ENCODE data around the gene CDC25B. TPM values are rescaled to one million over a fixed set of nuclear protein-coding genes. Genes with fewer than 3 reads are reported as not detected.
"Not testable (repeated sequence)": the region's sequence is repeated elsewhere in the genome, so short reads cannot be mapped to it uniquely, and the experiment has no call there.

The CDC25B gene
- total RNA-seq, 2 donors from 2014 or later, result 86.7 to 117 TPM

- H3K27me3 Mint-ChIP-seq, result no peaks in the 10 kb centered on the region
- peaks cover 8% of the 10 kb centered on the region for H3K36me3 Mint-ChIP-seq (ENCODE audit: low read depth)
- peak overlapping the region; percentile 63 for H3K27ac Mint-ChIP-seq
- ATAC-seq (replicated peaks), result no peak
- H3K9me3 Mint-ChIP-seq, result no peaks in the 10 kb centered on the region
- H3K4me1 Mint-ChIP-seq, result peaks cover 35% of the 10 kb centered on the region
- peak overlapping the region; percentile 72 for H3K4me3 Mint-ChIP-seq
These were observed 19.7 kb downstream of the CDC25B start for GRCh38 chr20:3815703-3816315.

- Mint-ChIP-seq H3K36me3 (ENCODE audit: low read depth) (peaks cover 16% of the 10 kb centered on the region), H3K9me3 (no peaks in the 10 kb centered on the region), H3K4me1 (peaks cover 20% of the 10 kb centered on the region), H3K27me3 (no peaks in the 10 kb centered on the region), H3K27ac (peak overlapping the region; percentile 94), H3K4me3 (peak overlapping the region; percentile 91)
- no peak for ATAC-seq (replicated peaks)
These were observed 22.3 kb downstream of the CDC25B start for GRCh38 chr20:3818155-3819151.

DNA sequence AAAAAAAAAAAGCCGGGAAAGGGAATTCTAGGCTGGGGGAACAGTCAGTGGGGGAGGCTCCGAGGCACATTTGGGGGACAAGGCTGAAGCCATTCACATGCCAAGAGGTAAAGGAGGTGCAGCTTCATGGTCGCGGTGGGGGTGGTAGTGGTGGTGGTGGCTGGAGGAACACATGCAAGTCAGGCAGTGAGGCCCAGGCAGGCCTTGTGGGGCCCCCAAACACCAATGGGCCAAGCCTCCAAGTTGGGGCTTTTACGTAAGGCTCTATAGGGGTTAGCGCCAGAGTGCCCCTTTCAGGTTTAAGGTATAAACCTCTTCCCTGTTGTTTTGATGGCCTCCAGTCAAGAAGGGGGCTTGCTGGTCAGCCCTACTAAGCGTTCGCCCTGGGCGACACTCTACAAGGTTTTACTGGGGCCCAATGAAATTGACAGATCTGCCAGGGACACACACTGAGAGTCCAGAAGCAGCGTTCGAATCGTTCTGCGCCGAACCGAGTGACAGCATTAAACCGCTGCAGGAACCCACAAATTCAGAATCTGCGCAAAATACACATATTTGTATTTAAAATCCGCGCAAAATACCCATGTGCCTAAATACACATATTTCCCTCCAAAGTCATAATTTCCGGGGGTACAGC lies 23.4 kb downstream of the CDC25B start:
- Mint-ChIP-seq H3K4me1 (peaks cover 17% of the 10 kb centered on the region), H3K36me3 (ENCODE audit: low read depth) (peaks cover 19% of the 10 kb centered on the region), H3K27ac (peak overlapping the region; percentile 94), H3K4me3 (peak overlapping the region; percentile 91), H3K27me3 (no peaks in the 10 kb centered on the region), H3K9me3 (no peaks in the 10 kb centered on the region)
- no peak for ATAC-seq (replicated peaks)

DNA sequence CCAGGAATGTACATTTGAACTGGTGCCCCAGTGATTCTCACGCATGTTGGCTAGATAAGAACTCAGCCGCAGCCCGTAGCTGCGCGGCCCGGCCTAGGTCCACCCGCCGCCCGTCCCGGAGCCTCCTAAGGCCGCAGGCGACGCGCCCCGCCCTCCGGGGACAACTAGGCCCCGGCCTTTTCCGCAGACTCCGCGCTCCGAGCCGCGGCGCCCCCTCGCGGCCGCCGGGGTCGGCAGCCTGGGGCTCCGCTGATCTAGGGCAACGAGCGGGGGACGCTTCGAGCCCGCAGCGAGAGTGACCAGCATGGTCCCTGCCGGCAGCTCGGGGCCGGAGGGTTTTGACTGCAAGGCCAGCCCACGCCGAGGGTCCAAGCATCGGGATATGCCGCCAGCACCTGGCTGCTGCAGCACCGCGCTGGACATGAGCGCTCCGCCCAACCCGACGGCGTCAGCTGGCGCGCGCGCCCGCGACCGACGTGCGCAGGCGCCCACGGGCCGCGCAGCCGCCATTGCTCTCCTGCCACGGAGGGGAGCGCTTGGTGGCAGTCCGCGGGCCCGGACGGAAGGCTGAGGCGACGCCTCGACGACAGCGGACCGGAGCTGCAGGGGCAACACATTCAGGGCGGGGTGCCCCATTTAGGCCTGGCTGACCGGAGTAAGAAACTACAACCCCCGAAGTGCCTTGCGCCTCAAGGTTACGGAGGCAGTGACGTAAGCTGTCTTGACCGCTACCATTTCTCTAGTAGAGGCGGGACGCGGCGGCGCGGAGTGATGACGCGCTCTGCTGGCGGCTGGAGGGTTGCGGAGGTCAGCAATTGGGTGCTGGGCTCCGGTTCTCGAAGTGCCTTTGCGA lies 24.2 kb downstream of the CDC25B start, which contains the start of gene AP5S1:
Gene AP5S1 (plus strand): TSS at position 500 of the 853 bp plus-strand sequence. CDS start 1,571 bp downstream, outside the sequence.
- H3K4me3 Mint-ChIP-seq, result peak within 1 kb of the TSS; percentile 91
- peak within 1 kb of the TSS; percentile 94 for H3K27ac Mint-ChIP-seq
- ATAC-seq (replicated peaks), result peak; percentile 88
- H3K4me1 Mint-ChIP-seq, result peaks cover 14% of the 10 kb centered on the region
- H3K36me3 Mint-ChIP-seq (ENCODE audit: low read depth), result peaks cover 26% of the 10 kb centered on the region
- no peaks in the 10 kb centered on the region for H3K9me3 Mint-ChIP-seq
- no peaks in the 10 kb centered on the region for H3K27me3 Mint-ChIP-seq

DNA sequence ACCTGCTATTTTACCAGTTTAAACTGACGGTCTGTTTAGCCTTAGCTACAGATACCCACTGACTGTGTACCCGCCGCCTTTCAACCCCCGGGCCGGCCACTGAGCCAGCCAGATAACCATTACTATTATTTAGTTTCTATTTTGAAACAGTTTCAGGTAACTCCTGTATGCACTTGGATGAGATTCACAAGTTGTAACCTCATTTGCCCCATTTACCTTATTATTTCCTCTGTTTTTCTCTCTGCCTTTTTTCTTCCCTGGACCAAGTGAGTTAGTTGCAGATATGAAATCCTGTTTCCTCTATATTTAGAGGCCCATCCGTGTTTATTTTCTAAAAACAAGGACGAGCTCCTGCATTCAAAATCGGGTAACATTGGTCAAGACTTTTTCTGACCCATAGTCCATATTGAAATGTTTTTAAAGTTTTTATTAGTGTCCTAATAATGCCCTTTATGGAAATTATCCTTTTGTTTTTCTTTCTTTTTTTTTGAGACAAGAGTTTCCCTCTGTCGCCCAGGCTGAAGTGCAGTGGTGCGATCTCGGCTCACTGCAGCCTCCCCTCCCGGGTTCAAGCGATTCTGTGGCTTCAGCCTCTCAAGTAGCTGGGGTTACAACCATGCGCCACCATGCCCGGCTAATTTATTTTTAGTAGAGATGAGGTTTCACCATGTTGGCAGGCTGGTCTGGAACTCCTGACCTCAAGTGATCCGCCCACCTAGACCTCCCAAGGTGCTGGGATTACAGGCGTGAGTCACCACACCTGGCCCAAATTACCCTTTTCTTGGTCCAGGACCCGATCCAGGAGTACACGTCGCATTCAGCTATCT lies 25.0 kb downstream of the CDC25B start:
- Mint-ChIP-seq H3K27ac (peak overlapping the region; percentile 94), H3K4me1 (peaks cover 7% of the 10 kb centered on the region), H3K27me3 (no peaks in the 10 kb centered on the region), H3K9me3 (no peaks in the 10 kb centered on the region), H3K4me3 (peak overlapping the region; percentile 91), H3K36me3 (ENCODE audit: low read depth) (peaks cover 30% of the 10 kb centered on the region)
- ATAC-seq (replicated peaks), result peak; percentile 1

- H3K27ac Mint-ChIP-seq, result peak overlapping the region; percentile 94
- no peaks in the 10 kb centered on the region for H3K4me1 Mint-ChIP-seq
- H3K9me3 Mint-ChIP-seq, result no peaks in the 10 kb centered on the region
- peak overlapping the region; percentile 91 for H3K4me3 Mint-ChIP-seq
- H3K27me3 Mint-ChIP-seq, result no peaks in the 10 kb centered on the region
- ATAC-seq (replicated peaks), result no peak
- H3K36me3 Mint-ChIP-seq (ENCODE audit: low read depth), result peaks cover 30% of the 10 kb centered on the region
These were observed 25.9 kb downstream of the CDC25B start for GRCh38 chr20:3821996-3822395.

DNA sequence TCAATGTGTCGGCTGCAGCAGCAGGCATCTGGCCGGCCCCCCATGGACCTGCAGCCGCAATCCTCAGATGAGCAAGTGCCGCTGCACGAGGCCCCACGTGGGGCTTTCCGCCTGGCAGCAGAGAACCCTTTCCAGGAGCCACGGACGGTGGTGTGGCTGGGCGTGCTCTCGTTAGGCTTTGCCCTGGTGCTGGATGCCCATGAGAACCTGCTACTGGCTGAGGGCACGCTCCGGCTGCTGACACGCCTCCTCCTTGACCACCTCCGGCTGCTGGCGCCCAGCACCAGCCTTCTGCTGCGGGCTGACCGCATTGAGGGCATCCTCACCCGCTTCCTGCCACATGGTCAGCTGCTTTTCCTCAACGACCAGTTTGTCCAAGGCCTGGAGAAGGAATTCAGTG lies 27.8 kb downstream of the CDC25B start:
- no peaks in the 10 kb centered on the region for H3K9me3 Mint-ChIP-seq
- no peak overlapping the region for H3K4me3 Mint-ChIP-seq
- no peaks in the 10 kb centered on the region for H3K27me3 Mint-ChIP-seq
- H3K36me3 Mint-ChIP-seq (ENCODE audit: low read depth), result peaks cover 30% of the 10 kb centered on the region
- no peak overlapping the region for H3K27ac Mint-ChIP-seq
- no peaks in the 10 kb centered on the region for H3K4me1 Mint-ChIP-seq
- no peak for ATAC-seq (replicated peaks)

DNA sequence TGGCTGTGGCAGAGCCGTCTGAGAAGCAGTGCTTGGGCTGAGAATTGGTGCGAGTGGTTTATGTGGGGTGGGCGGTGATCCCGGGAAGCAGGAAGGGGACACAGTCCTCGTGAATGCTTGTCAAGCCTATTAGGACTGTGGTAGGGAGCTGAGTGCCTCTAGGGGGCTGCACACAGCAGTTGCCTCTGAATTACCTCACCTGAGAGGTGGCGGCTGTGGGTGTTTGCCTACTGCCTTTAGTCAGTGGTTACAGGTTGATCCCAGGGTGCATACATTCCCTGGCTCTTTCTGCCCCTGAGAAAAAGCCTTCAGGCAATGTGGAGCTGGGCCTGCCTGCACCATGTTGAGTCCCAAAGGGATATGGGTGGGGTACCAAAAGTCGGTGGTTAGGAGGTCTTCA lies 29.4 kb downstream of the CDC25B start:
- Mint-ChIP-seq H3K36me3 (ENCODE audit: low read depth) (peaks cover 30% of the 10 kb centered on the region), H3K27me3 (no peaks in the 10 kb centered on the region), H3K4me3 (no peak overlapping the region), H3K4me1 (no peaks in the 10 kb centered on the region), H3K27ac (no peak overlapping the region), H3K9me3 (no peaks in the 10 kb centered on the region)
- no peak for ATAC-seq (replicated peaks)

GRCh38 chr20:3826420-3826819 lies 30.3 kb downstream of the CDC25B start:
- no peaks in the 10 kb centered on the region for H3K9me3 Mint-ChIP-seq
- no peaks in the 10 kb centered on the region for H3K4me1 Mint-ChIP-seq
- H3K27me3 Mint-ChIP-seq, result no peaks in the 10 kb centered on the region
- peak overlapping the region; percentile 60 for H3K27ac Mint-ChIP-seq
- ATAC-seq (replicated peaks), result no peak
- peaks cover 29% of the 10 kb centered on the region for H3K36me3 Mint-ChIP-seq (ENCODE audit: low read depth)
- H3K4me3 Mint-ChIP-seq, result no peak overlapping the region

DNA sequence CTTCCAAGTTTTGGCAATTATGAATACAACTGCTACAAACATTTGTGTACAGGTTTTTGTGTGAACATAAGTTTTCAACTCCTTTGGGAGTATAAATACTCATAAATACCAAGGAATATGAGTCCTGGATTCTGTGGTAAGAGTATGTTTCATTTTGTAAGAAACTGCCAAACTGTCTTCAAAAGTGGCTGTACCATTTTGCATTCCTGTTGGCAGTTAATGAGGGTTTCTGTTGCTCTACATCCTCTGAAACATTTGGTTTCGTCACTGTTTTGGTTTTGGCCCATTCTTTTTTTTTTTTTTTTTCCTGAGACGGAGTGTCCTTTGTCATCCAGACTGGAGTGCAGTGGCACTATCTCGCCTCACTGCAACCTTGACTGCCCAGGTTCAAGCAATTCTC lies 32.7 kb downstream of the CDC25B start:
- no peaks in the 10 kb centered on the region for H3K4me1 Mint-ChIP-seq
- H3K36me3 Mint-ChIP-seq (ENCODE audit: low read depth), result peaks cover 14% of the 10 kb centered on the region
- no peak for ATAC-seq (replicated peaks)
- H3K9me3 Mint-ChIP-seq, result no peaks in the 10 kb centered on the region
- no peak overlapping the region for H3K4me3 Mint-ChIP-seq
- H3K27ac Mint-ChIP-seq, result no peak overlapping the region
- H3K27me3 Mint-ChIP-seq, result no peaks in the 10 kb centered on the region

- not testable (repeated sequence) for H3K36me3 Mint-ChIP-seq (ENCODE audit: low read depth); H3K9me3 Mint-ChIP-seq; H3K27me3 Mint-ChIP-seq; H3K27ac Mint-ChIP-seq; H3K4me1 Mint-ChIP-seq; ATAC-seq (replicated peaks); H3K4me3 Mint-ChIP-seq
These were observed 33.8 kb downstream of the CDC25B start for GRCh38 chr20:3829891-3830290.

GRCh38 chr20:3836132-3836531 lies 40.0 kb downstream of the CDC25B start:
- Mint-ChIP-seq H3K4me3 (no peak overlapping the region), H3K4me1 (peaks cover 3% of the 10 kb centered on the region), H3K27me3 (no peaks in the 10 kb centered on the region), H3K9me3 (no peaks in the 10 kb centered on the region), H3K36me3 (ENCODE audit: low read depth) (no peaks in the 10 kb centered on the region), H3K27ac (no peak overlapping the region)
- no peak for ATAC-seq (replicated peaks)

GRCh38 chr20:3839328-3839727 lies 43.2 kb downstream of the CDC25B start:
- no peak for ATAC-seq (replicated peaks)
- Mint-ChIP-seq H3K27me3 (no peaks in the 10 kb centered on the region), H3K27ac (no peak overlapping the region), H3K4me1 (peaks cover 3% of the 10 kb centered on the region), H3K4me3 (no peak overlapping the region), H3K9me3 (no peaks in the 10 kb centered on the region), H3K36me3 (ENCODE audit: low read depth) (no peaks in the 10 kb centered on the region)
